Hematopoietic multipotent progenitor cell treated with erythropoietin and hydrocortisone succinate and interleukin-3 and kit ligand, for 8 days (in vitro differentiated cells): ENCODE results near the gene HOXC6.

ENCODE experiments used
- DNase-seq: peaks from one replicate; pipeline ENCODE4 v3.0.0-alpha.2; 2015

Gene HOXC6

GRCh38 chr12:54028314-54029201, at the start of gene HOXC6:
HOXC6 (plus strand) TSS chr12:54028440; CDS start chr12:54028522, 82 bp downstream.
- no peak for DNase-seq

GRCh38 chr12:53978477-53979356, 49.5 kb upstream of the HOXC6 start:
- DNase-seq = no peak

GRCh38 chr12:53980104-53980801, 48.0 kb upstream of the HOXC6 start:
- no peak for DNase-seq

DNA sequence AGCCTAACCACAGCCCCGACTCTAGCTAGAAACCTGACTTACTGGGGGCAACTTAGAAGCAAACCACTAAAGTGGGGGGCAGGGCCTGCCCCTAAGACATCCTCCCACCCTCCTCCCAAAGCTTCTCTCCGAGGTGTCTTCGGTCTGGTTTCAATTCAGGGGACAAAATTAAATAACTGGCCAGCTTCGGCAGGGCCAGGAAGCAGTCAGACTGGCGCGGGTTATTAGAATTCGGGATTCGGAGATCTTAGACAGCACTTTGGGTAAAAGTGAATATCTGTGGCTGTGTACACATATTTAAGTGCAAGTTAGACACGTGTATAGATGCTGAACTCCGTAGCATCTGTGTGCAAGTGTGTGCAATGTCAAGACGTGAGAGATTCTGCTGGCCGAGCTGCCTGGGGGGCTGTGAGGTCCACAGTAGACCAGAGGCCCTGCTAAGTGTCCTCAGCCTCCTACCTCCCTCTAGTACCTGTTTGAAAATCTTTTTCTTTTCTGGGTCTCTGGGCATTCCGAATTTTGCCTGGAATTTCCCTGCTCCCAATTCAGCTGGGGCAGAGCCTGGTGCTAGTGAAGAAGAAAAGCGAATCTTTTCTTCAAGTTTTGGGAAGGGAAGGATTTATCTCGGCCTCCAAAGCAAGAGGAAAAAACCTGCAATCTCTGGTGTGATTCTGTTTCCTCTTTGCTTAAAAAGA, 47.3 kb upstream of the HOXC6 start:
- DNase-seq = no peak

DNA sequence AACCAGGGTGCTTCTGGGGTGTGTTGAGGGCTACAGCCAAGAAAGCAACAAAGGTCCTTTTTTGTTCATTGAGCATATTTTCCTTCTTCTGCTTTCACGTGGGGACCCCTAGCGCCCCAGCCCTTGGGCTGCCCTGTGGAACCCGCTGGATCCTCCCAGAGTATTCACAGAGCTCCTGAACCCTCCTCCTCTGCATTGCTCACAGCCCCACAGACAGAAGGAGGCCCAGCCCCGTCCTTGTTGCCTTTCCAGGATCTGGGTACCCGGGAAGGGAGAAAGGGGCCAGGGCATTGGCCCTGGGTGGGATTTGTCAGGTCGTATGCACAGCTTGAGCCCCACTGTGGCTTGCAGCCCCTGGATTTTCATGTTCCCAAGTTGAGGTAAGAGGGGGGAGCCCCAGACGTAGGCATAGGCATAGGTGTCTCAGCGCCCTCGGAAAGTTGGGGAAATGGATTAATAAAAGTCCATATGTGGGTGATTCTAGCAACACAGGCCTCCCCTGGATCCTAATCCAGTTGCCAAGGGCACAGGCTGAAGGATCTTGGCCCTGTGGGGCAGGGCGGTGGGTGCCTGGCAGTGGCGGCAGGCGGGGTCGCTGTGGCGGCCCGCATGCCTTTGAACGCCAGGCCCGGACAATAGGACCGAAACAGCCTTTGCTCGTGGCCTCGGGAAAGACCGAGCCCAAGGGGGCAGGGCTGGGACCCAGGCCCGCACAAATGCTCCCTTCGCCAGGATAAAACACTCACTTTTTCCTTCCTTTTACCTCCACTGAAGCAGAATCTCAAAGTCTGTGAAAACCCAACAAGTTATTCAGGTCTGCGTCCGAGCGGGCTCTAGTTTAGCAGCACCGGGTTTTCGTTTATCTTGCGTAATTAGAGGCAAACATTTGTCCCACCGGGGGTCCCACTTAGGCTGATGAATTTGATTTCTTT, 46.3 kb upstream of the HOXC6 start:
- DNase-seq = no peak

DNA sequence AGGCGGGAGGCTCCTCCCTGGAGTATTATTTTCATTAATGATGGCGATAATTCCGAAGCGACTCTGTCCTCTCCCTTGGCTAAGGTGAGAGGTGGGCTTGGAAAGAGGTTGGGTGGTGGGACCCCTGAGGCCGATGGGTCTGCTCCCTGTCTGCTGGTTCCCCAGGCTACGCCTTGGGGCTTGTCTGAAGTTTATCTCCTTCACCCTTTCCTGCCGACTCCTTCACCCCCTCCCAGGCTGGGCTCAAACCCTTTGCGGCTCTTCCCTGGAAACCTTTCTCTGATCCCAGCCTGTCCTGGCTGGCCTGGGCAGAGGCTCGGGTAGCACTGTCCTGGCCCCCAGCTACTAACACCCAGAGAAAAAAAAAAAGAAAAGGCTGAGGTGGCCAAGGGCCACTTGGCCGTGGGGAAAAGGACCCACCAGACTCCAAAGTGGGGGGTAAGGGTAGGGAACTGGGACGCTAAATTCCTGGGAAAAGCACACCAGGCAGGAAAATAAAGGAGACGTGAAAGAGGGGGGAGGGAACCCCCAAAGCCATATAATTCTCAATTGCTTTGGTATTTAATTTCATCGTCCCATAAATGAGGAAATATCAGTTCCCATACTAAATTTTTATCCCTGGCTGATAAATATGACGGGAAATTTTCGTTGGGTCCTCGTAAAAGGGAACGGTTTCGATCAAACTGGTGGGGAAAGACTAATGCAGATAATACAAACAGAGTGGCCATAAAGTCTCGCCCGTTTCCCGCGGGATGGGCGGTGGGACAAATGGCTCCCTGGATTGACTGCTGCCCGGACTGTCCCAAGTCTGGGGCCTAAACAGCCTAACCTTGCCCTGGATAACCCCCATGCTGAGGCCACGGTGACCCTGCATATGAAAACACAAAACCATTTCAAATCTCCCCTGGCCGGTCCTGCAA, 45.3 kb upstream of the HOXC6 start:
- no peak for DNase-seq

GRCh38 chr12:53983568-53983949, 44.7 kb upstream of the HOXC6 start:
- DNase-seq = no peak

DNA sequence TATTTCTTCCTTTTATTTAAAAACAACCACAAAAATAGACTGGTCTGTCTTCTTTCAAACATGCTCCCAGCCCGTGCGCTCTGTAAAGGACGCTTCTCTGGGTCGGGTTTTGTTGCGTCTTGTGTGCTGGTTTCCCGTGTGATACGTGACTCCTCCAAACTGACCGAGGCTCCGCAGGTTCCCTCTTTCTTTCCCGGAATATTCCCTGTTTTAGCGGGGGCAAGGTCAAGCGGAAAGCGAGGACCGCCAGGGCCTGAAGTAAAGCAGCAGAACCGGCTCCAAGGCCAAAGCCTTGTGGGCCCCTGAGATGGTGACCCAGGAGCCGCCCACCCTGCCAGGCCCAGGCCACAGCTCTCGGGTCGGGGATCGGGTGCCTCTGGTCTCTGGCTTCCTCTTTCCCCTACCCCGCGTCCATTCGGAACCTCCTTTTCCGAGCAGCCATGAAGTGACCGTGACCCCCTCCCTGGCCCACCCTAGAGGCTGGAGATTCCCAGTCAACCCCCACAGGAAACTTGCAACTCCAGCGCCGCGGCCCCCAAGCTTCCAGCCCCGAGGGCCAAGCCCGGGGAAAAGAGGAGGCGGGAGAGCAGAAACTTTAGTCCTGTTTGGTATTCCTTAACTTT, 44.2 kb upstream of the HOXC6 start:
- no peak for DNase-seq

DNA sequence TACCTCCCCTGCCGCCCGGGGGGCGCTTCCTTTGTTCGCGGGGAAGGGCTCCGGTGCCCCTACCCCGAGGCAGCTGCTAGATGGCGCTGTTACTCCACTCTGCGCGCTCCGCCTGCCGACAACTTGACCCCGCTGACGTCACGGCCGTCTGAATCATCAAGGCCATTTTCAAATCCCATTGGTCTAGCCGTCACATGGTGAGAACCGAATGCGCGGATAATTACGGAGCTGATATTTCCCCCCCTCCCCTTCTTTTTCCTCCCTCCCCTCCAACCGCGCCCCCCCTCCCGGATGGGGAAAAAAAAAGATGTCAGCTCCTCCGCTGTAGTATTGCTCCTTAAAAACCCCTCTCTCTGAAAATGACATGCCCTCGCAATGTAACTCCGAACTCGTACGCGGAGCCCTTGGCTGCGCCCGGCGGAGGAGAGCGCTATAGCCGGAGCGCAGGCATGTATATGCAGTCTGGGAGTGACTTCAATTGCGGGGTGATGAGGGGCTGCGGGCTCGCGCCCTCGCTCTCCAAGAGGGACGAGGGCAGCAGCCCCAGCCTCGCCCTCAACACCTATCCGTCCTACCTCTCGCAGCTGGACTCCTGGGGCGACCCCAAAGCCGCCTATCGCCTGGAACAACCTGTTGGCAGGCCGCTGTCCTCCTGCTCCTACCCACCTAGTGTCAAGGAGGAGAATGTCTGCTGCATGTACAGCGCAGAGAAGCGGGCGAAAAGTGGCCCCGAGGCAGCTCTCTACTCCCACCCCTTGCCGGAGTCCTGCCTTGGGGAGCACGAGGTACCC, 43.1 kb upstream of the HOXC6 start, which contains the start of gene HOXC10:
HOXC10 (plus strand) TSS at position 246 of the 791 bp plus-strand sequence; CDS start at position 360, 114 bp downstream.
- DNase-seq = peak; percentile 82

GRCh38 chr12:53985692-53985993, 42.6 kb upstream of the HOXC6 start:
- no peak for DNase-seq

GRCh38 chr12:53985994-53986685, 42.1 kb upstream of the HOXC6 start:
- DNase-seq = no peak

- no peak for DNase-seq
Measured at GRCh38 chr12:53986686-53987483, 41.4 kb upstream of the HOXC6 start.

GRCh38 chr12:53987787-53988230, 40.4 kb upstream of the HOXC6 start:
- no peak for DNase-seq

DNA sequence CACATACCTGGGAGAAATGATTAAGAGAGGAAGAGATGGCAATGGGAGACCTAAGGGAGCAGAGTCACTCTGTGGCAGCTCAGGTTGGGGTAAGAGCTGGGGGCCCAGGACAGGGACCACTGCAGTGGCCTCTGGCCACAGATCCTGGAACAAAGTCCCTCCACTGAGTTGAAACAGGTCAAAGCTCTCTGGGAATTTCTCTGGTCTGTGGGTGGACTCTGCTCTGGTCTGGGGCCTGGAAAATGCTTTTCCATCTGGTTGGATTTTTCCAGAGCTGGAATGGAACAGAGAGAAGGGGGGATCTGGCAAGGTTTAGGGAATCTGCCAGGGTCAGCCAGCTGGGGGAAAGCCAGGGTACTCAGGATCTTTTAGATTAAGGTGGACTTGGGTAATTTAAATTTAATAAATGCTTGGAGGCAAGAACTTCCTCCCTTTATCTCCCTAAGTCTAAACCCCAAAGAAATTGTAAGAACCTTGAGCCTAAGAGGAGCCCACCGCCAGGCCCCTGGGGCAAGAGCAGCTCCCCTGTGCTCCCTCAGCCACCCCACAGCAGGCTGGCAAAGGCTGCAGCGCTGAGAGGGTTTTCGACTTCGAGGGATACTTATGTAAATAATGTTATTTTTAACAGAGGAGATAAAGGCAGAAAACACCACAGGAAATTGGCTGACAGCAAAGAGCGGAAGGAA, 39.6 kb upstream of the HOXC6 start:
- DNase-seq = no peak

DNA sequence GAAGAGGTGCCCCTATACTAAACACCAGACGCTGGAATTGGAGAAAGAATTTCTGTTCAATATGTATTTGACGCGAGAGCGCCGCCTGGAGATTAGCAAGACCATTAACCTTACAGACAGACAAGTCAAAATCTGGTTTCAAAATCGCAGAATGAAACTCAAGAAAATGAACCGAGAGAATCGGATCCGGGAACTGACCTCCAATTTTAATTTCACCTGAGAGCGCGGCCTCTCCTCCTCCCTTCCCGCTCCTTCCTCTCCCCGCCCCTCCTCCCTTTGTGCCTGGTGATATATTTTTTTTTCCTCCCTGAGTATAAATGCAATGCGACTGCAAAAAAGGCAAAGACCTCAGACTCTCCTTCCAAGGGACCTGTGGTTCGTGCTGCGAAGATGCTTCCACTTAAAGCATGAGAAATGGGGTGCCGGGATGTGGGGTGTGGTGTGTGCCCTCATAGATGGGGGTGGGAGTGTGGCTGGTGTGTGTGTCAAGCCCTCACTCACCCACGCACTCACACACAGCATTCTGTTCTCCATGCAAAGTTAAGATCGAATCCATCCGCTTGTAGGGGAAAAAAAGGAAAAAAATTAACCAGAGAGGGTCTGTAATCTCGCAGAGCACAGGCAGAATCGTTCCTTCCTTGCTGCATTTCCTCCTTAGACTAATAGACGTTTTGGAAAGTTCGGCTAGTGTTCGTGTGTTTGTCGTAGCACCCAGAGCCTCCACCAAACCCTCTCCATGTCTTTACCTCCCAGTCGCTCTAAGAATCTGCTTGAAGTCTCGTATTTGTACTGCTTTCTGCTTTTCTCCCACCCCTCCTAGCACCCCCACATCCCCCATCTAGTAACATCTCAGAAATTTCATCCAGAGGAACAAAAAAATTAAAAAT, 38.8 kb upstream of the HOXC6 start:
- DNase-seq = peak; percentile 50
